IPS-18c (cell line): Measurements from ENCODE around the gene MS4A4A.

Experiments used
- H3K4me3 ChIP-seq: 2 replicates; pipeline ENCODE4 v1.7.0; 2013; ENCODE audit warnings: low read depth, mild to moderate bottlenecking, low read length, moderate library complexity; ENCODE audit not compliant: insufficient read depth
- H3K9me3 ChIP-seq: one replicate; pipeline ENCODE4 v1.6.1; 2013; ENCODE audit warnings: mild to moderate bottlenecking, low read length, moderate library complexity; ENCODE audit not compliant: control insufficient read depth, insufficient read depth

MS4A4A gene

DNA sequence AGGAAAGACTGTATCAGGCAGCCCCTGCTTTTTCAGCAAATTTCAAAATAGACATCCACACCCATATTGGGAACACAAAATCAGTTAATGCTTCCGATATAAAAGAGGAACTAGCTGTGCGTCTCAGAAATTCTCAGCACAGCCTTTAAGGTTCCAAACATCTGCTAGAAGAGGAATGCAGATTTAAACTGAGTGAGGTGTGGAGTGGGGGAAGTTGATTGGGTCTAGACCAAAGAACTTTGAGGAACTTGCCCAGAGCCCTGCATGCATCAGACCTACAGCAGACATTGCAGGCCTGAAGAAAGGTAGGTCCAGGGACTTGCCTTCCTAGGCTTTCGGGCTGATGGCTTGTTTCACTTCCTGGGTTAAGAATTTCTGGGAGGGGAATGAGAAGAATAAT is at the start of gene MS4A4A:
Gene MS4A4A, plus strand, starts transcription at position 255 of the 400 bp plus-strand sequence. Its CDS starts 10 bp downstream, at position 265.
- Histone ChIP-seq H3K9me3 (peaks cover 3% of the 10 kb centered on the region), H3K4me3 (no peak within 1 kb of the TSS)

DNA sequence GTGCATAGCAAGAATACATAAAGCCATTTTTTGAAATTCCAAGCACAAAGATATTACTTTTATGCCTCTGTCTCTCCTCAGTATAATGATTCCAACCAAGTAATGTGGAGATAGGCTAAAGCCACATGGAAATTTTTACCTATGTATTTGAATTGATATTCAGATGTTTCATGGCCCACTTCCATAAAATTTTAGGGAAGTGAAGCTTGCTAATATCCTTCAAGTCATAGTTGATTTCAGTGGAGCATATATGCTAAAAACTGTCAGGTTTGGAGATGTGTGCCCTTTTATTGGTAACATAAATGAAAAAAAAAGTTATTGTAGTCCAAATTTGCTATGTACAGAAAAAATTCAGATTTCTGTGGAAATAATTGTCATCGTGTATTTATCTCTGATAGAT is 49.8 kb upstream of the MS4A4A start:
- no peaks in the 10 kb centered on the region for H3K9me3 ChIP-seq
- no peak overlapping the region for H3K4me3 ChIP-seq

DNA sequence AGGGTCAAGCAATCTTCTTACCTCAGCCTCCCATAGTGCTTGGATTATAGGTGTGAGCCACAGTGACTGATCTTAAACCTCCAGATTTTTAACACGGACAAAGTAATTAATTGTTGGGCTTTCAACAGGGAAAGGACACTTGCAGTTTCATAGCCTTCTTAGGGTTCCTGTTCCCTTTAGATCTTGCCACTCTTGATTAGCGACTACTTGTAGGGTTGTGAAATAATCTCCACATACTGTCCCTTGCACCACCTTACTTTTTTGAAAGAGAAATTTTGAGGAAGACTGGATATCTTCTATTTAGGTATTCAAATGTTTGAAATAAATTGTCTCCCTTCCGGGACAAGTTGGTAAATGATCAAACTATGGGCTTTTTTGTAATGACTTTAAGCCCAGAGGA is 45.1 kb upstream of the MS4A4A start:
- no peaks in the 10 kb centered on the region for H3K9me3 ChIP-seq
- no peak overlapping the region for H3K4me3 ChIP-seq

DNA sequence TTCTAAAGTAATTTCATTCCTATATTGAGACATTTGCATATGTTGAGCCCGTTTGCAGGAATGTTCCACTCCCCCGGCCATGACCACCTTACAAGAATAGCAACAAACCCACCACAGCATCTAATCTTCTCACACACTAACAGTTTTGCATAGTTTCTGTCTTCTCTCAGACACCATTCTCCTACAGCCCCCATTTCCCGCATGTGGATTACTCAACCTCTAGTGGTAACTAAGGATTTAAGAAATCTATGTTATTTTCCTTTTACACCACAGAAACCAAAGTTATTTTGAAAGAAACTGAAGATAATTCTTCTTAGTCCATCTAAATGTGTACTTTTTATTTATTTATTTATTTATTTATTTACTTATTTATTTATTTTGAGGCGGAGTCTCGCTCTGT is 39.8 kb upstream of the MS4A4A start:
- Histone ChIP-seq H3K4me3 (no peak overlapping the region), H3K9me3 (no peaks in the 10 kb centered on the region)

DNA sequence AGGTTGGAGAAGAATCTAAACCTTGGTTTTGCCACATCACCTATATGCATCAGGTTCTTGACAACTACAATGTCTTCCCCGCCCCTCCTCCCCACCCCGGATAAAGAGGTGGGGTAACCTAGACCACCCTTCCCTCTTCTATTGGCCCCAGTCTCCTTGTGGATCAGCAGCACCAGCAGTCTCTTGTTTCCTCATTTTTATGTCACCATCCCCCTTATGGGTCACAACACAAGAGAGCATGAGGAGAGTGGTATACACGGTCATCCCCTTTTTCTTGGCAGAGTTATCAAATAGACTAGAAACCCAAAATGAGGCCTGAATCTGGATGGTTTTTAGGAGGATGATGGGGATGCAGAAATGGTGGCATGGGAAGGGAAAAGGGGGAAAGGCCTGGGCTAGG is 38.7 kb upstream of the MS4A4A start:
- no peak overlapping the region for H3K4me3 ChIP-seq
- H3K9me3 ChIP-seq: no peaks in the 10 kb centered on the region

DNA sequence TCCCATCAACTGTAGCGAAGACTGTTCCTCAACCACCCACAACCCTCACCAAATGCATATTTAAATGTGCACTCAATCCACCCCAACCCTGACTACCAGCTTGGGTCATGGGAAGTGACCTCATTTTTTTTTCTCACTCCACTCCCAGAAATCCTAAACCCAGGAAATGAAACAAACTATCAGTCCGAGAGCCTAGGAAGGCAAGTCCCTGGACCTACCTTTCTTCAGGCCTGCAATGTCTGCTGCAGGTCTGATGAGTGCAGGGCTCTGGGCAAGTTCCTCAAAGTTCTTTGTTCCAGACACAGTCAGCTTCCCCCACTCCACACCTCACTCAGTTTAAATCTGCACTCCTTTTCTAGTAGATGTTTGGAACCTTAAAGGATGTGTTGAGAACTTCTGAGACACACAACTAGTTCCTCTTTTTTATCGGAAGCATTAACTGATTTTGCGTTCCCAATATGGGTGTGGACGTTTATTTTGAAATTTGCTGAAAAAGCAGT is 37.7 kb upstream of the MS4A4A start, which contains the start of gene MS4A4E:
Gene MS4A4E, minus strand, starts transcription at position 398 of the 500 bp plus-strand sequence. CDS start 13,082 bp downstream, outside the sequence.
- Histone ChIP-seq H3K9me3 (no peaks in the 10 kb centered on the region), H3K4me3 (no peak within 1 kb of the TSS)

DNA sequence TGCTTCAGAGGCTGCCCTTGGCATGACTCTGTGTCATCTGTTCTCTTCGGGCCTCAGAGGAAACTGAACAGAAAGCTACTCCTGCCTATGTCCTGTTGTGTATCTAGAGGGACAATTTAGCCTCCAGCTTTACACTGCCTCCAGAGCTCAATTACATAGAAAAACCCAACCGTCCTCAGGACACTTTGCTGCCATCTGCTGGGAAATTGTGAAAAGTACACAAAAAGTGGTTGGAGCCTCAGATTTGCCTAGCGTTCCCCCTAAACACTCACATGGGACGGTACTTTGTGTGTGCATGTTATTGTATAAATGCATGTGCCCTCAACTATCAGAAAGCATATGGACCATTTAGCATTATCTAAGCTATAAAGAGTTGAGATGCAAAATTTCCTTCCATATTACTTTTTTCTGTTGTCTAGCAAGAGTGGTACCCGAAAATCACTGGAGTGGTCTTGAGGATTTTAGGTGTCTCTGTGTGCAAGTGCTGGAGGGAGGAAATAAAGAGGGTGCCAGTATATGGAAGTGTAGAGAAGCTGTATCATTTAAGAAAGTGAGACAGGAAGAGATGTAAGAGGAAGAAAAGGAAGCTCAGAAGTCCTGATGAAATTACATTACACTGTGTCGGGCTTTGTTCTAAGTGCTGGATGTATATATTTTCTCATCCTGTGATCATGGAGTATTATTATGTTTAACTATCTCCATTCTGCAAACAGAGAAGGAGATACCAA is 28.8 kb upstream of the MS4A4A start:
- Histone ChIP-seq H3K4me3 (no peak overlapping the region), H3K9me3 (peaks cover 7% of the 10 kb centered on the region)

DNA sequence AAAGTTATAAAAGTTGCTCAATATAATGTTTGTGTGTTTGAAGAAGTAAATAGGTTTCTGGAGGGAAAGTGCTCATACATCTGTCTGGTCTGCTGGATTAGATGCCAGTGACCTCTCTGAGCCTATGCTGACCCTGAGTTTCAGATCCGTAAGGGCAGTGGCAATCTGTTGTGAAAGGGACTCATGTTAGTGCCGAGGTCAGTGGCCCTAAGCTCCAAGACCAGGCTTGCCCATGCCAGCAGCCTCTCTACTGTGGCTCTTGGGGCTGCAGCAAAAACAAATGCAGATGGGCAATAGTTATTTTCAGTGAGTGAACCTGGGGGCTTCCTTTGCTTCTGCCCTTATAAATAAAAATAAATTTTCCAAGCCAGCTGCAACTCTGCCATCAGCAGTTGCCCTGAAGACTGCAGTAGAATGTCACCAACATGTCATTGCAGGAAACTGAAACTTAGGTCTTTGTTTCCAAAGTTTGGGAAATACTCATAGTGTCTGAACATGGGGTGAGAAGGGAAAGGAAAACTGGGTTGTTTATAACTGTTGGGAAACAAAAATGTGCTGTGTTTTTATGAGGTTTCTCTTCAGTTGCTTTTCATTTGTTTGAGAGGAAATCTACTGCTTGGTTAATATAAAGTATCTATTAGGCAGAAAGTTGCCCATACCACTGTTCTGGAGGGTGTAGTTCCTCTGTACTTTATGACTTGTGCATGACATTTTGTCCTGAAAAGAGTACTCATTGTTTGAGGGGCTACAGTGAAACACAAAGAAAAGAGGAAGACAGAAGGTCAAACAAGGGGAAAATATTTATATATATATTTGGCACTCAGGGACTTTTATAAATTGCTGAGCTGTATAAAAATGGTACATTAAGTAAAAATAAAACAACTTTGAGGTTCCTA is 28.0 kb upstream of the MS4A4A start:
- Histone ChIP-seq H3K9me3 (peaks cover 7% of the 10 kb centered on the region), H3K4me3 (no peak overlapping the region)

DNA sequence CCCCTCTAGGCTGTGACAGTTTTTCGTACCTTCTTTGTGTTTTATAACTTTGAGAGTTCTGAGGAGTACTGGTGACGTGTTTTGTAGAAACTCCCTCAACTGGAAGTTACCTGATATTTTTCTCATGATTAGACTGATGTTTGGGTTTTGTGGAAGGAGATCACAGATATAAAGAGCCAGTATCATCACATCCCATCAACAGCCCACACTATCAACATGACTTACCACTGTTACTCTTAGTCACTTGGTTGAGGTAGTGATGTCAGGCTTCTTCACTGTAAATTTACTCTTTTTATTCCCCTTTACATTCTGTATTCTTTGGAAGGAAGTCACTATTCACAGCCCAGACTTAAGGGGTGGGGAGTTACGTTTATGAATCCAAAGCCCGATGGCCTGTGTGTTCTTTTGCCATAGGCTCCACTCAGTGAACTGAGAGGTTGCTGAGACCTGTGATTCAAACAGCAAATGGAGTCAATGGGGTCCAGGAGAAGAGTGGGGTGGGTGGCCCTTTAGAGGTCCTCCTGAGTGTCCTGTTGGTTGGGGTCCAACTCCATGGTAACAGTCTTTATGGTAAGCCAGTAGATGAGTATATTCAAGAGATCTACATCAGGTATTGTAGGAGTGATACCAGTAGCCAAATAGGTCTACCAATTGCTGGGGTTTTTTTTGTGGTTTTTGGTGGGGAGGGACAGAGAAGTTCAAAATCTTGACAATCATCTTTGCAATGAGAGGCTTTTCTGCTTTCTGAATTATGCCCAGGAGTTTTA is 22.3 kb upstream of the MS4A4A start:
- Histone ChIP-seq H3K4me3 (no peak overlapping the region), H3K9me3 (peaks cover 7% of the 10 kb centered on the region)

DNA sequence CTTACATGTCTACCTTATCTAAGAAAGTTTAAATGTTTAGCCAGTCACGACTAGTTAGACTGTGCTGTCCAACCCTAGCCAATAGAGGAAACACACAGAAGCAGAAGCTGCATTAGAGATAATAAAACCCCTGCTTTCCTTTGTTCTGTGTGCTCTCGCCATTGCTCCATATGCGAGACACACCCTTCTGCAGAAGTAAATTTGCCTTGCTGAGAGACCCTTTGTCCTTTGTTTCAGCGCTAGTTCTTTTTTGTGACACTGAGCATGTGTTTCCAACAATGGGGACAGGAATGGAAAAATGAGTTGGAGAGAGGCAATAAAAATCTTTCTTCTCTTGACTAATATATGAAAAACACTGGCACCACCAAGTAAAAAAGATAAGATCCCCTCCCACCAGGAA is 19.5 kb upstream of the MS4A4A start:
- no peaks in the 10 kb centered on the region for H3K9me3 ChIP-seq
- no peak overlapping the region for H3K4me3 ChIP-seq

DNA sequence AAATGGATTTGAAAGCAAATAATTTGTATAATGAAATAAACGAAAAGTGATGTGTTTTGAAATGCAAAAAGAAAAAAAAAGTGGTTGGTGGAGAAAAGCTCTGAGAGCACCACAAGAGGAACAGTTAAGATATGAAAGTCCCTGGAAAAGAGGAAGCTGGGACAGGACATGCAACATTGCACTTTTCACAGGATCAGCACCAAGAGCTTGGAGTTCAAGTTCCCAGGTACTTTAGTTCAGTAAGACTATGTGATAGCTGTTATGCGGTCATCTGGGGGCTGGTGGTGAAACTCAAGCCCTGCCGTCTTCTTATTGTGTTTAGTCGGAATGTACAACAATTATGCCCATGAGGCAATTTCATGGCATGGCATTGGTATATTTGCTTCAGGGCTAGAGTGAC is 17.1 kb upstream of the MS4A4A start:
- no peaks in the 10 kb centered on the region for H3K9me3 ChIP-seq

DNA sequence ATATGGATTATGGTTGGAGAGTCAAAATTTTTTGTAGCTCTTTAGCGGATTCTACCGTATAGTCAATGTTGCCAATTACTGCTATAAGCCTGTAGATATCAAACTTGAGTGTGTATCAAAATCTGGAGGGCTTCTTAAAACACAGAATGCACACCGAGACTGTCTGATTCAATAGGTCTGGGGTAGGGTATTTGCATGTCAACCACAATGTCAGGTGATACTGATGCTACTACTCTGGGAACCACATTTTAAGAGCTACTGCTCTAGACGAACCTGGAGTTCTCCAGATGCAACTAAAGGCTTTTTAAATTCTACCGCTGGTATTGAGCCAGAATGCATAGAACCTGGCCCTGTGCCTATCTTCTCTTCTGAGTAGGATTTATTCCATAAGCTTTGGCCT is 15.8 kb upstream of the MS4A4A start:
- Histone ChIP-seq H3K9me3 (no peaks in the 10 kb centered on the region), H3K4me3 (no peak overlapping the region)

More for the DNA sequence above, 17.1 kb upstream of the MS4A4A start:
- H3K4me3 ChIP-seq: no peak overlapping the region

DNA sequence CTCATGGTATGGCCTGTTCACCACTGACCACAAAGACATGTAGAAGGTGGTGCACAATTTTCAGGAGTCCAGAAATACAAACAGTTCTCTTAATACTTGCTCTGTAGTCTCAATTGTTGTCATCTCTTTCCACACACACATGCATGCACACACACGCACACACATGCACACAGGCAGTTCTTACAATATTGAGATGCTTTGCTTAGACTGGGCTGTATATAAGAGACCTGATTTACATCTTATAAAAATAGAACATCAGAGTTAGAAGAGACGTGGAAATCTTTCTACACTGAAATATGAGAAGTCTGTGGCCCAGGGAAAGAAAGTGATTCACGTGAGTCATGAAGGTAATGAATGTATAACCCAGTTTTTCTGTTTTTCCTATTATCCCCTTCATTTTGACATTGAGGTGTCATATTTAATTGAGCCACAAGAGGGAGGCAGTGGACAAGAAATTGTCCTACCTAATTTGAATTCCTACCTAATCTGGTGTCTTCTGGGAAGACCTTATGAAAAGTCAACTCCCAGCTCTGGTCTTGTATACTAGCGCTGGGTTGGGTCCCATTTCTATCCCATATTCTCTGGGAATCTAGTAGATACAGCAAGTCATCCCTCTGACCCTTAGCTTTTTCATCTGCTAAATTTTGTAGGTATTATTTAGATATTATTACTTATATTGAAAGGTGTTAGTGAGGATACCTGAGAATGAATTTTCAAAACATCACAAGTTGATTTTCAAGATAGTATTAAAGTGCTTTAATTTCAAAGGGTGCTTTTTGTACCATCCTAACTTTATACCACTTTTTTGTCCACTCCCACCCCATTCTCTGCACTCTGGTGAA is 14.9 kb upstream of the MS4A4A start:
- H3K4me3 ChIP-seq: no peak overlapping the region
- no peaks in the 10 kb centered on the region for H3K9me3 ChIP-seq

DNA sequence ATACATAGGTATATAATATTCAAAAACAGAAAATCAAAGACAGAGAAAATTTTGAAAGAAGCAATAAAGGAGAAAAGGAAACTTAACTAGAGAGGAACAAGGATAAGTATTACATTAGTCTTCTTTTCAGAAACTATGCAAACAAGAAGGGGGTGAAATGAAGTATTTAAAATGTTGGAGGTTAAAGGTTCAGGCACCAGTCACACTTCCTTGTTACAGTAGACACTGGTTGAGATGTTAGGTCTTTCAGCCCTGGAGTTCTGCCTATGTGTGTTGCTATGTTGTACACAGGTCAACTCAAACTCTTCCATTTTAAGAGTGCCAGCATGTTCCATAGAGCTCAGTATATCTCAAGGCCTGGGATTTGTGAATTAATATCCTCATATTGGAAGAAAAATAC is 6.0 kb upstream of the MS4A4A start:
- no peak overlapping the region for H3K4me3 ChIP-seq
- peaks cover 3% of the 10 kb centered on the region for H3K9me3 ChIP-seq

DNA sequence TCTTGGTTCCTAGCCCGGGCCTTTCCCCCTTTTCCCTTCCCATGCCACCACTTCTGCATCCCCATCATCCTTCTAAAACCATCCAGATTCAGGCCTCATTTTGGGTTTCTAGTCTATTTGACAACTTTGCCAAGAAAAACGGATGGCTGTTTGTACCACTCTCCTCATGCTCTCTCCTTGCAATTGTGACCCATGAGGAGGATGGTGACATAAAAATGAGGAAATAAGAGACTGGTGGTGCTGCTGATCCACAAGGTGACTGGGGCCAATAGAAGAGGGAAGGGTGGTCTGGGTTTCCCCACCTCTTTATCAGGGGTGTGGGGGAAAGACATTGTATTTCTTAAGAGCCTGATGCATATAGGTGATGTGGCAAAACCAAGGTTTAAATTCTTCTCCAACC is 1.0 kb downstream of the MS4A4A start:
- Histone ChIP-seq H3K4me3 (no peak overlapping the region), H3K9me3 (peaks cover 3% of the 10 kb centered on the region)

DNA sequence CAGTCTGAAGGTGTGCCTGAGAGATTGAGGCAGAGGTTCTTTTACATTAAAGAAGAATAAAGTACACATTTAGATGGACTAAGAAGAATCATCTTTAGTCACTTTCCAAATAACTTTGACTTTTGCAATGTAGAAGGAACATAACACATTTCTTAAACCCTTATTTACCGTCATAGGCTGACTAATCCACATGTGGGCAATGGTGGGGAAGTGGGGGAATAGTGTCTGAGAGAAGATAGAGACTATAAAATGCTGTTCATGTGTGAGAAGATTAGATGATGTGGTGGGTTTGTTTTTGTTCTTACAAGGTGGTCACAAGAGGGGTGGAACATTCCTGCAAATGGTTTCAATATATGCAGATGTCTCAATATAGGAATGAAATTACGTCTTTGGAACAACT is 1.8 kb downstream of the MS4A4A start:
- no peaks in the 10 kb centered on the region for H3K9me3 ChIP-seq

More for the DNA sequence above, 1.8 kb downstream of the MS4A4A start:
- H3K4me3 ChIP-seq: no peak overlapping the region
